Liver (tissue), 9 donors: ENCODE results near the gene SLC1A2. TPM values are rescaled to one million over a fixed set of nuclear protein-coding genes. Genes with fewer than 3 reads are reported as not detected.
A peak's percentile ranks its signal among the peaks of the same experiment; 100 is the strongest.

Experiments used
- DNase-seq: peaks from one replicate; pipeline ENCODE4 v3.0.0-alpha.2; 2017; ENCODE audit warnings: low spot score
- H3K27ac ChIP-seq, 2 donors: one replicate each; pipeline ENCODE4 v1.7.0; 2013; ENCODE audit warnings: inconsistent platforms in 2 of 2, low read length in 2 of 2, control low read depth in 1 of 2, low read depth in 1 of 2, mild to moderate bottlenecking in 1 of 2
- H3K27me3 ChIP-seq, 4 donors: one replicate each; pipeline versions ENCODE4 v1.6.1 to v1.7.0; 2013; ENCODE audit warnings: low read length in 3 of 4, inconsistent platforms in 1 of 4, mild to moderate bottlenecking in 1 of 4, moderate library complexity in 1 of 4; ENCODE audit not compliant: control insufficient read depth in 4 of 4, insufficient read depth in 4 of 4
- H3K36me3 ChIP-seq, 4 donors: one replicate each; pipeline versions ENCODE4 v1.6.1 to v1.7.0; 2013; ENCODE audit warnings: low read length in 3 of 4, mild to moderate bottlenecking in 3 of 4, low read depth in 1 of 4, moderate library complexity in 1 of 4; ENCODE audit not compliant: control insufficient read depth in 4 of 4, insufficient read depth in 3 of 4
- H3K4me1 ChIP-seq, 4 donors: one replicate each; pipeline versions ENCODE4 v1.6.1 to v1.7.0; 2013; ENCODE audit warnings: low read length in 3 of 4, mild to moderate bottlenecking in 3 of 4, moderate library complexity in 1 of 4; ENCODE audit not compliant: control insufficient read depth in 4 of 4, insufficient read depth in 4 of 4
- H3K4me3 ChIP-seq, 3 donors: one replicate each; pipeline versions ENCODE4 v1.6.1 to v1.7.0; 2013; ENCODE audit warnings: low read length in 3 of 3, control low read depth in 1 of 3, low read depth in 1 of 3, mild to moderate bottlenecking in 1 of 3
- H3K9ac ChIP-seq, 2 donors: one replicate each; pipeline ENCODE4 v1.7.0; 2013; ENCODE audit warnings: low read length in 2 of 2, mild to moderate bottlenecking in 2 of 2, moderate library complexity in 2 of 2, control low read depth in 1 of 2, low read depth in 1 of 2
- H3K9me3 ChIP-seq, 4 donors: one replicate each; pipeline versions ENCODE4 v1.6.1 to v1.7.0; 2013; ENCODE audit warnings: low read length in 3 of 4; ENCODE audit not compliant: control insufficient read depth in 4 of 4
- EGR1 ChIP-seq, 2 donors: IDR thresholded peaks; 2 replicates each; pipeline ENCODE4 v1.6.1; 2016 to 2018; ENCODE audit warnings: antibody characterized with exemption in 2 of 2, low read depth in 2 of 2
- FOXA1 ChIP-seq: IDR thresholded peaks from 2 replicates; pipeline ENCODE4 v1.6.1; 2016; ENCODE audit warnings: antibody characterized with exemption
- FOXA2 ChIP-seq: IDR thresholded peaks from 2 replicates; pipeline ENCODE4 v1.6.1; 2016; ENCODE audit warnings: antibody characterized with exemption
- HNF4A ChIP-seq, 2 donors: conservative IDR thresholded peaks; 2 replicates each; pipeline ENCODE4 v1.6.1; 2016; ENCODE audit warnings: antibody characterized with exemption in 2 of 2, mild to moderate bottlenecking in 2 of 2
- HNF4G ChIP-seq: IDR thresholded peaks from 2 replicates; pipeline ENCODE4 v1.6.1; 2016; ENCODE audit warnings: antibody characterized with exemption
- JUND ChIP-seq, 2 donors: IDR thresholded peaks; 2 replicates each; pipeline ENCODE4 v1.6.1; 2016; ENCODE audit warnings: antibody characterized with exemption in 2 of 2
- NR2F2 ChIP-seq: IDR thresholded peaks from 2 replicates; pipeline ENCODE4 v1.6.1; 2016; ENCODE audit warnings: antibody characterized with exemption
- RAD21 ChIP-seq, 2 donors: IDR thresholded peaks; 2 replicates each; pipeline ENCODE4 v1.6.1; 2016; ENCODE audit warnings: antibody characterized with exemption in 2 of 2, mild to moderate bottlenecking in 2 of 2
- SP1 ChIP-seq: IDR thresholded peaks from 2 replicates; pipeline ENCODE4 v1.6.1; 2018; ENCODE audit warnings: antibody characterized with exemption, mild to moderate bottlenecking
- TAF1 ChIP-seq: conservative IDR thresholded peaks from 2 replicates; pipeline ENCODE4 v1.6.1; 2016; ENCODE audit warnings: antibody characterized with exemption, mild to moderate bottlenecking
- YY1 ChIP-seq: IDR thresholded peaks from 2 replicates; pipeline ENCODE4 v1.6.1; 2016; ENCODE audit warnings: antibody characterized with exemption, mild to moderate bottlenecking
- WGBS: extraction: QIAGEN DNeasy Blood & Tissue Kit; methylation state at CpG from one replicate; pipeline ENCODE4 v1.1.7; 2013; 5-methylcytosine and 5-hydroxymethylcytosine counted together
- polyA plus RNA-seq, 2 donors: library from polyadenylated mRNA; stranded (reverse) in 1 of 2; unstranded in 1 of 2; fragments of 200-250 nt in 1 of 2; fragments of >200 nt in 1 of 2; fragmentation: Nextera tagmentation in 1 of 2; extraction: Ambion mirVana in 1 of 2; gene quantifications; one replicate each; pipeline versions ENCODE4 v1.2.1 to v1.2.3, GENCODE V29; 2013 to 2015
- total RNA-seq, 2 donors: library from RNA; depleted of rRNA; stranded (reverse); fragments of >200 nt; gene quantifications; one replicate each; pipeline ENCODE4 v1.2.3, GENCODE V29; 2014
- TF ChIP-seq, protein P1 (sequence below): fragments of 150-350 bp; IDR thresholded peaks from 2 replicates; pipeline ENCODE4 v1.5.1; 2017; ENCODE audit warnings: improper control_type of control experiment, low read depth, low read length; ENCODE audit not compliant: missing input control
- TF ChIP-seq, protein P2 (sequence below): IDR thresholded peaks from 2 replicates; pipeline ENCODE4 v1.6.1; 2016; ENCODE audit warnings: antibody characterized with exemption
- TF ChIP-seq, protein P3 (sequence below): IDR thresholded peaks from 2 replicates; pipeline ENCODE4 v1.6.1; 2016; ENCODE audit warnings: antibody characterized with exemption
- TF ChIP-seq, protein P4 (sequence below): IDR thresholded peaks from 2 replicates; pipeline ENCODE4 v1.6.1; 2016; ENCODE audit warnings: antibody characterized with exemption, mild to moderate bottlenecking
- donor health status: healthy.
- donor health status: healthy.
- donor health status: healthy.
- donor health status: healthy.
- donor health status: healthy.

SLC1A2 gene
- total and polyA plus RNA-seq, 4 donors: 6.4 to 19.5 (median 13.5) TPM

DNA sequence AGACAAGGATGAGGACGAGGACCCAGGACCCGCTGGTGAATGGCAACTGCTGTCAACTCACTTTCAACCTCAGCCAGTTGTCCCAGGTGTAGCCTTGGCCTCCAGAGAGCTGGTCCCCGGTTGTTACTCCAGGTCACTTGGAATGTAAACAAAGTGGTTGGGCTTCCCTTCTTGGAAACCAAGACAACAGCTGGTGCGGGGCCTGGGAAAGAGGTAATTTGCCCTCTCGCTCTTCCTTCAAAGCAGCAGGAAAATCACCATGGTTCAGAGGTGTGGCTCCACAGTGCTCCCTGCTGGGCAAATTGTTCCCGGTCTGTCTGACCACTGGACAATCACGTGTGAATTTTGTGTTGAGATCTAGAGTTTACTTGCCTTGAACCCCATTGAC lies 15.0 kb downstream of the SLC1A2 start:
- H3K27me3 ChIP-seq: no peaks in the 10 kb centered on the region
- H3K27ac ChIP-seq: no peak overlapping the region
- TF ChIP-seq RAD21 (IDR thresholded peaks at IDR 0.05) (peak; percentile 62 to 72), YY1 (no peak), FOXA2 (no peak)
- TF ChIP-seq, protein P1, sequence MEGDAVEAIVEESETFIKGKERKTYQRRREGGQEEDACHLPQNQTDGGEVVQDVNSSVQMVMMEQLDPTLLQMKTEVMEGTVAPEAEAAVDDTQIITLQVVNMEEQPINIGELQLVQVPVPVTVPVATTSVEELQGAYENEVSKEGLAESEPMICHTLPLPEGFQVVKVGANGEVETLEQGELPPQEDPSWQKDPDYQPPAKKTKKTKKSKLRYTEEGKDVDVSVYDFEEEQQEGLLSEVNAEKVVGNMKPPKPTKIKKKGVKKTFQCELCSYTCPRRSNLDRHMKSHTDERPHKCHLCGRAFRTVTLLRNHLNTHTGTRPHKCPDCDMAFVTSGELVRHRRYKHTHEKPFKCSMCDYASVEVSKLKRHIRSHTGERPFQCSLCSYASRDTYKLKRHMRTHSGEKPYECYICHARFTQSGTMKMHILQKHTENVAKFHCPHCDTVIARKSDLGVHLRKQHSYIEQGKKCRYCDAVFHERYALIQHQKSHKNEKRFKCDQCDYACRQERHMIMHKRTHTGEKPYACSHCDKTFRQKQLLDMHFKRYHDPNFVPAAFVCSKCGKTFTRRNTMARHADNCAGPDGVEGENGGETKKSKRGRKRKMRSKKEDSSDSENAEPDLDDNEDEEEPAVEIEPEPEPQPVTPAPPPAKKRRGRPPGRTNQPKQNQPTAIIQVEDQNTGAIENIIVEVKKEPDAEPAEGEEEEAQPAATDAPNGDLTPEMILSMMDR: peak; percentile 37
- DNase-seq: no peak
- no peak overlapping the region for H3K9ac ChIP-seq
- H3K4me1 ChIP-seq: peaks cover 0 to 6% (median 2%) of the 10 kb centered on the region in 4 donors
- H3K9me3 ChIP-seq: no peaks in the 10 kb centered on the region
- H3K36me3 ChIP-seq: no peaks in the 10 kb centered on the region
- 54% methylated on average over 7 of the region's 7 CpGs for WGBS
- H3K4me3 ChIP-seq: no peak overlapping the region

DNA sequence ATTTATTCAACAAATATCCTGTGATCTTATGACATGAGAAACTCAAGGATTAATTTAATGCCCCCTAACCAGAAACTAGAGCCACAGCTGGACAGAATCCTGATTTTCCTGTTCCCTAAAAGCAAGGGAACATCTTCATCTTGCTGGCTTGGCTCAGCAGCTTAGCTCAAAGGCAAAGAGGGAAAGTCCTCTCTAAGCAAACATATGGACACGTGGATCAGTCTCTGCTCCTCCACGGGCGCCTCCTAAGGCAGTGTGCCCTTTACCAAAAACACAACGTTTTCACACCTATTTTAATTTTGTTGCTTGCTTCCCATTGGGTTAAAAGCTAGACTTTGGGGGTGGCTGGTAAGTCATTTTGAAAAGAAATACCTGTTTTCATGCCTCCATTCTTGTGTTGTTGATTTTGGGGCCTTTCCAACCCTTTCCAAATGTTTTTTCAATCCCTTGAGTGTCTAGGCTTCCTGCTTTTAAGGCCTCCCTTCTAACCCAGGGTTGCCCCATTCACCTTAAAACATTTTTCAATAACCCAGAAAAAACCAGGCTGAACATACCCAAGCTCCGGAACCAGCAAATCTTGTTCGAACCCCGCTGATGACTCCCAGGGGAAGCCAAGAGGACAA lies 15.5 kb downstream of the SLC1A2 start:
- no peak for TF ChIP-seq SP1
- TF ChIP-seq EGR1 (IDR thresholded peaks at IDR 0.05; ENCODE audit: low read depth in 2 of 2): no peak
- TF ChIP-seq FOXA1: no peak
- no peak for TF ChIP-seq HNF4G
- TF ChIP-seq FOXA2: no peak
- peak; percentile 11 to 28 for TF ChIP-seq HNF4A (conservative IDR thresholded peaks at IDR 0.05)
- no peak for TF ChIP-seq NR2F2
- TF ChIP-seq TAF1: no peak
- TF ChIP-seq, protein P2, sequence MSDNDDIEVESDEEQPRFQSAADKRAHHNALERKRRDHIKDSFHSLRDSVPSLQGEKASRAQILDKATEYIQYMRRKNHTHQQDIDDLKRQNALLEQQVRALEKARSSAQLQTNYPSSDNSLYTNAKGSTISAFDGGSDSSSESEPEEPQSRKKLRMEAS: peak; percentile 23
- TF ChIP-seq, protein P3, sequence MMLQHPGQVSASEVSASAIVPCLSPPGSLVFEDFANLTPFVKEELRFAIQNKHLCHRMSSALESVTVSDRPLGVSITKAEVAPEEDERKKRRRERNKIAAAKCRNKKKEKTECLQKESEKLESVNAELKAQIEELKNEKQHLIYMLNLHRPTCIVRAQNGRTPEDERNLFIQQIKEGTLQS: no peak
- TF ChIP-seq JUND (IDR thresholded peaks at IDR 0.05): no peak
- TF ChIP-seq, protein P4, sequence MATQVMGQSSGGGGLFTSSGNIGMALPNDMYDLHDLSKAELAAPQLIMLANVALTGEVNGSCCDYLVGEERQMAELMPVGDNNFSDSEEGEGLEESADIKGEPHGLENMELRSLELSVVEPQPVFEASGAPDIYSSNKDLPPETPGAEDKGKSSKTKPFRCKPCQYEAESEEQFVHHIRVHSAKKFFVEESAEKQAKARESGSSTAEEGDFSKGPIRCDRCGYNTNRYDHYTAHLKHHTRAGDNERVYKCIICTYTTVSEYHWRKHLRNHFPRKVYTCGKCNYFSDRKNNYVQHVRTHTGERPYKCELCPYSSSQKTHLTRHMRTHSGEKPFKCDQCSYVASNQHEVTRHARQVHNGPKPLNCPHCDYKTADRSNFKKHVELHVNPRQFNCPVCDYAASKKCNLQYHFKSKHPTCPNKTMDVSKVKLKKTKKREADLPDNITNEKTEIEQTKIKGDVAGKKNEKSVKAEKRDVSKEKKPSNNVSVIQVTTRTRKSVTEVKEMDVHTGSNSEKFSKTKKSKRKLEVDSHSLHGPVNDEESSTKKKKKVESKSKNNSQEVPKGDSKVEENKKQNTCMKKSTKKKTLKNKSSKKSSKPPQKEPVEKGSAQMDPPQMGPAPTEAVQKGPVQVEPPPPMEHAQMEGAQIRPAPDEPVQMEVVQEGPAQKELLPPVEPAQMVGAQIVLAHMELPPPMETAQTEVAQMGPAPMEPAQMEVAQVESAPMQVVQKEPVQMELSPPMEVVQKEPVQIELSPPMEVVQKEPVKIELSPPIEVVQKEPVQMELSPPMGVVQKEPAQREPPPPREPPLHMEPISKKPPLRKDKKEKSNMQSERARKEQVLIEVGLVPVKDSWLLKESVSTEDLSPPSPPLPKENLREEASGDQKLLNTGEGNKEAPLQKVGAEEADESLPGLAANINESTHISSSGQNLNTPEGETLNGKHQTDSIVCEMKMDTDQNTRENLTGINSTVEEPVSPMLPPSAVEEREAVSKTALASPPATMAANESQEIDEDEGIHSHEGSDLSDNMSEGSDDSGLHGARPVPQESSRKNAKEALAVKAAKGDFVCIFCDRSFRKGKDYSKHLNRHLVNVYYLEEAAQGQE: no peak
- DNase-seq: no peak
- Histone ChIP-seq H3K27me3 (no peaks in the 10 kb centered on the region), H3K9me3 (no peaks in the 10 kb centered on the region), H3K4me1 (peaks cover 0 to 6% (median 2%) of the 10 kb centered on the region in 4 donors), H3K4me3 (no peak overlapping the region), H3K9ac (no peak overlapping the region), H3K27ac (no peak overlapping the region), H3K36me3 (no peaks in the 10 kb centered on the region)
- 60% methylated on average over 7 of the region's 7 CpGs for WGBS
